ENCODE measurements around the gene RPL39L.

- TF ChIP-seq SIN3A (IDR thresholded peaks at IDR 0.05; ENCODE audit: borderline replicate concordance, insufficient read depth, low read length) (no peak), POLR2AphosphoS5 (IDR thresholded peaks at IDR 0.05; ENCODE audit: low read depth, low read length) (no peak), FOXP2 (optimal IDR thresholded peaks at IDR 0.05; ENCODE audit: borderline replicate concordance, extremely low read depth, extremely low read length, insufficient read depth) (no peak), TAF1 (IDR thresholded peaks at IDR 0.05; ENCODE audit: borderline replicate concordance, insufficient read depth, low read length) (no peak)
Observed at GRCh38 chr3:187150186-187150585, 10.9 kb upstream of the RPL39L start.
